HepG2 (cell line): ENCODE data around the gene ZNF558. TPM values are rescaled to one million over a fixed set of nuclear protein-coding genes. Genes with fewer than 3 reads are reported as not detected.

ENCODE experiments used
- ARNT ChIP-seq: fragments of 450-650 bp; IDR thresholded peaks from 2 replicates; pipeline ENCODE4 v1.6.1; 2017
- DR1 ChIP-seq: sonication (generic); formaldehyde crosslinking; IDR thresholded peaks from 2 replicates; pipeline ENCODE4 v1.8.0; 2021; ENCODE audit warnings: mild to moderate bottlenecking, missing genetic modification reagents, inconsistent platforms
- EHMT2 ChIP-seq: fragments of 200-600 bp; sonication (generic); IDR thresholded peaks from 2 replicates; pipeline ENCODE4 v1.7.0; 2017; ENCODE audit warnings: antibody characterized with exemption, low read depth, low read length, borderline replicate concordance
- KLF16 ChIP-seq, 2 experiments: sonication (generic) in 1 of 2; formaldehyde crosslinking in 1 of 2; IDR thresholded peaks; 2 replicates each; pipeline versions ENCODE4 v1.6.1 to v1.8.0; 2016 to 2023; ENCODE audit warnings: missing genetic modification reagents in 2 of 2, missing compliant biosample characterization in 1 of 2
- PHF20 ChIP-seq: sonication (generic); formaldehyde crosslinking; IDR thresholded peaks from 2 replicates; pipeline ENCODE4 v1.5.0; 2020; ENCODE audit warnings: mild to moderate bottlenecking, missing genetic modification reagents
- POLR2G ChIP-seq: fragments of 200-400 bp; formaldehyde crosslinking; IDR thresholded peaks from 2 replicates; pipeline ENCODE4 v1.6.1; 2018; ENCODE audit warnings: mild to moderate bottlenecking, low read depth, low read length, moderate library complexity
- RAD51 ChIP-seq: fragments of 450-650 bp; IDR thresholded peaks from 2 replicates; pipeline ENCODE4 v1.6.1; 2016; ENCODE audit warnings: borderline replicate concordance
- SATB2 ChIP-seq: sonication (generic); formaldehyde crosslinking; IDR thresholded peaks from 2 replicates; pipeline ENCODE4 v1.5.0; 2020; ENCODE audit warnings: missing genetic modification reagents
- SMAD1 ChIP-seq: sonication (generic); formaldehyde crosslinking; IDR thresholded peaks from 2 replicates; pipeline ENCODE4 v1.4.0; 2020; ENCODE audit warnings: missing genetic modification reagents, low read depth, mild to moderate bottlenecking, borderline replicate concordance
- SP140L ChIP-seq: sonication (generic); formaldehyde crosslinking; IDR thresholded peaks from 2 replicates; pipeline ENCODE4 v1.4.0; 2020; ENCODE audit warnings: missing genetic modification reagents, borderline replicate concordance
- SP2 ChIP-seq: sonication (generic); formaldehyde crosslinking; IDR thresholded peaks from 2 replicates; pipeline ENCODE4 v1.5.1; 2020; ENCODE audit warnings: mild to moderate bottlenecking, missing genetic modification reagents
- TCF7L2 ChIP-seq: IDR thresholded peaks from 2 replicates; pipeline ENCODE4 v1.6.1; 2011; ENCODE audit warnings: mild to moderate bottlenecking, low read depth, low read length, moderate library complexity
- ZNF12 ChIP-seq: sonication (generic); formaldehyde crosslinking; IDR thresholded peaks from 2 replicates; pipeline ENCODE4 v1.5.0; 2020; ENCODE audit warnings: missing genetic modification reagents
- ZNF136 ChIP-seq: sonication (generic); formaldehyde crosslinking; IDR thresholded peaks from 2 replicates; pipeline ENCODE4 v1.8.1; 2022; ENCODE audit warnings: low read depth, mild to moderate bottlenecking, moderate library complexity, missing genetic modification reagents
- ZNF563 ChIP-seq: sonication (generic); formaldehyde crosslinking; IDR thresholded peaks from 2 replicates; pipeline ENCODE4 v1.8.0; 2022; ENCODE audit warnings: mild to moderate bottlenecking, moderate library complexity, missing genetic modification reagents
- ZNF790 ChIP-seq: sonication (generic); formaldehyde crosslinking; IDR thresholded peaks from 2 replicates; pipeline ENCODE4 v1.8.0; 2022; ENCODE audit warnings: missing genetic modification reagents, mild to moderate bottlenecking, borderline replicate concordance
- polyA plus RNA-seq, 8 experiments: library from polyadenylated mRNA; depleted of rRNA in 3 of 8; stranded (reverse) in 7 of 8; unstranded in 1 of 8; fragments of >200 nt; fragmentation: Illumina TruSeq in 4 of 8; extraction: Trizol in 4 of 8; gene quantifications; 2 replicates each; pipeline versions ENCODE4 v1.2.1 to v1.2.3, GENCODE V29; 2011 to 2016; ENCODE audit warnings: low read depth in 4 of 8, missing spikeins in 1 of 8, mixed read lengths in 1 of 8; ENCODE audit not compliant: insufficient read depth in 1 of 8
- total RNA-seq, 5 experiments: library from RNA; depleted of rRNA; stranded (reverse); fragments of >200 nt; fragmentation: Illumina TruSeq; extraction: Trizol; gene quantifications; 2 replicates each; pipeline ENCODE4 v1.2.3, GENCODE V29; 2016; ENCODE audit warnings: low read depth in 1 of 5
- TF ChIP-seq, protein P1 (sequence below): IDR thresholded peaks from 2 replicates; pipeline ENCODE4 v1.6.1; 2016; ENCODE audit warnings: low read depth, missing genetic modification reagents, missing compliant biosample characterization
- TF ChIP-seq, protein P2 (sequence below): sonication (generic); formaldehyde crosslinking; IDR thresholded peaks from 2 replicates; pipeline ENCODE4 v1.5.0; 2020; ENCODE audit warnings: missing genetic modification reagents
- TF ChIP-seq, protein P3 (sequence below): sonication (generic); formaldehyde crosslinking; IDR thresholded peaks from 2 replicates; pipeline ENCODE4 v1.5.0; 2020; ENCODE audit warnings: mild to moderate bottlenecking, missing genetic modification reagents
- TF ChIP-seq, protein P4 (sequence below): sonication (generic); formaldehyde crosslinking; IDR thresholded peaks from 2 replicates; pipeline ENCODE4 v1.5.1; 2020; ENCODE audit warnings: missing genetic modification reagents, mild to moderate bottlenecking, borderline replicate concordance
- TF ChIP-seq, protein P5 (sequence below): IDR thresholded peaks from 2 replicates; pipeline ENCODE4 v1.6.1; 2016; ENCODE audit warnings: mild to moderate bottlenecking, missing biosample characterization, missing genetic modification reagents

ZNF558 gene
- total and polyA plus RNA-seq, 2 of the 13 experiments (the other 11 are each of a cell fraction or from before 2014, with no cell fraction given) = 9.5 to 10.8 TPM

DNA sequence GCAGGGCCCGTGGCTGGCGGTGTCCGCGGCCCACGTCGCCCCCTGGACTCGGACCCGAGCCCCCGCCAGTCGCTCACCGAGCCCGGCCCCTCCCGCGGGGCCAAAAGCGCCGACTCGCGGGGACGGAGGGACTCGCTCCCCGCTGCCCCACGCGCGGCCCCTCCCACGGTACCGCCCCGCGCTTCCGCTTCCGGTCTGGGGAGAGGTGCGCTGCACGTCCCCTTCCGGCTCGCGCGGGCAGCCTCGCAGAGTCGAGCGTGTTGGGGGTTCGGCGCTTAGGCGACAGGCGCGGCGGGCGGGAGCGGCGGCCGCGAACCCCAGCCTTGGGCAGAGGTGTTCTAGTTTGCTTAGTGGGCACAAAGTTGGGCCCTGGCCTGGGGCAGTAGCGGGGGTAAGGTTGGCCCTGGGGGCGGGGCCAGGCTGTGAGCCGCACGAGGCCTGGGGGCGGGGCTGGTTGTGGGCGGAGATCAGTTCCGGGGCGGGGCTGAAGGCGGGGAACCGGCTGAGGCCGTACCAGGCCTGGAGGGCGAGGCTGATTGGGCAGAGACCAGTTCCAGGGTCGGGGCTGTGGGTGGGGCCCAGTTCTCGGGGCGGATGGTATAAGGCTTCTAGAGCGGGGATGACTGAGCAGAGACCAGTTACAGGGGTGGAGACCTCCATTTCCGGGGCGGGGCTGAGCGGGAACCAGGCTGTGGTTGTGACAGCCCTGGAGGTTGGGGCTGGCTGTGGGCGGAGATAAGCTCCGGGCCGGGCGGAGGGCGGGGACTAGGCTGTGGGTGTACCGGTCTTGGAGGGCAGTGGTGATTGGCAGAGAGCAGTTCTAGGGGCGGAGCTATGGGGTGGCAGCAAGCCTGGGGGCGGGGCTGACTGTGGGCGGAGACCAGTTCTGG lies at the start of gene ZNF558, which contains the start of gene MBD3L1 (continued):
- TF ChIP-seq, protein P1, sequence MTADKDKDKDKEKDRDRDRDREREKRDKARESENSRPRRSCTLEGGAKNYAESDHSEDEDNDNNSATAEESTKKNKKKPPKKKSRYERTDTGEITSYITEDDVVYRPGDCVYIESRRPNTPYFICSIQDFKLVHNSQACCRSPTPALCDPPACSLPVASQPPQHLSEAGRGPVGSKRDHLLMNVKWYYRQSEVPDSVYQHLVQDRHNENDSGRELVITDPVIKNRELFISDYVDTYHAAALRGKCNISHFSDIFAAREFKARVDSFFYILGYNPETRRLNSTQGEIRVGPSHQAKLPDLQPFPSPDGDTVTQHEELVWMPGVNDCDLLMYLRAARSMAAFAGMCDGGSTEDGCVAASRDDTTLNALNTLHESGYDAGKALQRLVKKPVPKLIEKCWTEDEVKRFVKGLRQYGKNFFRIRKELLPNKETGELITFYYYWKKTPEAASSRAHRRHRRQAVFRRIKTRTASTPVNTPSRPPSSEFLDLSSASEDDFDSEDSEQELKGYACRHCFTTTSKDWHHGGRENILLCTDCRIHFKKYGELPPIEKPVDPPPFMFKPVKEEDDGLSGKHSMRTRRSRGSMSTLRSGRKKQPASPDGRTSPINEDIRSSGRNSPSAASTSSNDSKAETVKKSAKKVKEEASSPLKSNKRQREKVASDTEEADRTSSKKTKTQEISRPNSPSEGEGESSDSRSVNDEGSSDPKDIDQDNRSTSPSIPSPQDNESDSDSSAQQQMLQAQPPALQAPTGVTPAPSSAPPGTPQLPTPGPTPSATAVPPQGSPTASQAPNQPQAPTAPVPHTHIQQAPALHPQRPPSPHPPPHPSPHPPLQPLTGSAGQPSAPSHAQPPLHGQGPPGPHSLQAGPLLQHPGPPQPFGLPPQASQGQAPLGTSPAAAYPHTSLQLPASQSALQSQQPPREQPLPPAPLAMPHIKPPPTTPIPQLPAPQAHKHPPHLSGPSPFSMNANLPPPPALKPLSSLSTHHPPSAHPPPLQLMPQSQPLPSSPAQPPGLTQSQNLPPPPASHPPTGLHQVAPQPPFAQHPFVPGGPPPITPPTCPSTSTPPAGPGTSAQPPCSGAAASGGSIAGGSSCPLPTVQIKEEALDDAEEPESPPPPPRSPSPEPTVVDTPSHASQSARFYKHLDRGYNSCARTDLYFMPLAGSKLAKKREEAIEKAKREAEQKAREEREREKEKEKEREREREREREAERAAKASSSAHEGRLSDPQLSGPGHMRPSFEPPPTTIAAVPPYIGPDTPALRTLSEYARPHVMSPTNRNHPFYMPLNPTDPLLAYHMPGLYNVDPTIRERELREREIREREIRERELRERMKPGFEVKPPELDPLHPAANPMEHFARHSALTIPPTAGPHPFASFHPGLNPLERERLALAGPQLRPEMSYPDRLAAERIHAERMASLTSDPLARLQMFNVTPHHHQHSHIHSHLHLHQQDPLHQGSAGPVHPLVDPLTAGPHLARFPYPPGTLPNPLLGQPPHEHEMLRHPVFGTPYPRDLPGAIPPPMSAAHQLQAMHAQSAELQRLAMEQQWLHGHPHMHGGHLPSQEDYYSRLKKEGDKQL (CRISPR knock-in tag) = no peak
- TF ChIP-seq, protein P2, sequence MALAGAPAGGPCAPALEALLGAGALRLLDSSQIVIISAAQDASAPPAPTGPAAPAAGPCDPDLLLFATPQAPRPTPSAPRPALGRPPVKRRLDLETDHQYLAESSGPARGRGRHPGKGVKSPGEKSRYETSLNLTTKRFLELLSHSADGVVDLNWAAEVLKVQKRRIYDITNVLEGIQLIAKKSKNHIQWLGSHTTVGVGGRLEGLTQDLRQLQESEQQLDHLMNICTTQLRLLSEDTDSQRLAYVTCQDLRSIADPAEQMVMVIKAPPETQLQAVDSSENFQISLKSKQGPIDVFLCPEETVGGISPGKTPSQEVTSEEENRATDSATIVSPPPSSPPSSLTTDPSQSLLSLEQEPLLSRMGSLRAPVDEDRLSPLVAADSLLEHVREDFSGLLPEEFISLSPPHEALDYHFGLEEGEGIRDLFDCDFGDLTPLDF (CRISPR knock-in tag) = no peak
- TF ChIP-seq, protein P3, sequence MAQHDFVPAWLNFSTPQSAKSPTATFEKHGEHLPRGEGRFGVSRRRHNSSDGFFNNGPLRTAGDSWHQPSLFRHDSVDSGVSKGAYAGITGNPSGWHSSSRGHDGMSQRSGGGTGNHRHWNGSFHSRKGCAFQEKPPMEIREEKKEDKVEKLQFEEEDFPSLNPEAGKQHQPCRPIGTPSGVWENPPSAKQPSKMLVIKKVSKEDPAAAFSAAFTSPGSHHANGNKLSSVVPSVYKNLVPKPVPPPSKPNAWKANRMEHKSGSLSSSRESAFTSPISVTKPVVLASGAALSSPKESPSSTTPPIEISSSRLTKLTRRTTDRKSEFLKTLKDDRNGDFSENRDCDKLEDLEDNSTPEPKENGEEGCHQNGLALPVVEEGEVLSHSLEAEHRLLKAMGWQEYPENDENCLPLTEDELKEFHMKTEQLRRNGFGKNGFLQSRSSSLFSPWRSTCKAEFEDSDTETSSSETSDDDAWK = no peak
- TF ChIP-seq SP2 (CRISPR knock-in tag) (peak; percentile 74), ZNF563 (CRISPR knock-in tag) (peak; percentile 58; the same call in 1 of the 2 replicates), POLR2G (peak; percentile 74), SMAD1 (CRISPR knock-in tag) (no peak), DR1 (no peak), ARNT (no peak), PHF20 (peak; percentile 83), ZNF12 (no peak), SP140L (CRISPR knock-in tag) (no peak), KLF16 (CRISPR knock-in tag; IDR thresholded peaks at IDR 0.05) (peak in 1 of 2 experiments; percentile 28; a peak in 1 of 4 replicates), RAD51 (no peak), ZNF136 (no peak), SATB2 (CRISPR knock-in tag) (no peak), ZNF790 (no peak), TCF7L2 (no peak), EHMT2 (no peak)
- TF ChIP-seq, protein P4, sequence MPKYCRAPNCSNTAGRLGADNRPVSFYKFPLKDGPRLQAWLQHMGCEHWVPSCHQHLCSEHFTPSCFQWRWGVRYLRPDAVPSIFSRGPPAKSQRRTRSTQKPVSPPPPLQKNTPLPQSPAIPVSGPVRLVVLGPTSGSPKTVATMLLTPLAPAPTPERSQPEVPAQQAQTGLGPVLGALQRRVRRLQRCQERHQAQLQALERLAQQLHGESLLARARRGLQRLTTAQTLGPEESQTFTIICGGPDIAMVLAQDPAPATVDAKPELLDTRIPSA (CRISPR knock-in tag) = no peak
- TF ChIP-seq, protein P5, sequence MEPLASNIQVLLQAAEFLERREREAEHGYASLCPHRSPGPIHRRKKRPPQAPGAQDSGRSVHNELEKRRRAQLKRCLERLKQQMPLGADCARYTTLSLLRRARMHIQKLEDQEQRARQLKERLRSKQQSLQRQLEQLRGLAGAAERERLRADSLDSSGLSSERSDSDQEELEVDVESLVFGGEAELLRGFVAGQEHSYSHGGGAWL = peak; percentile 70; the same call in 1 of the 2 replicates
